Panc1 (cell line): Measurements from ENCODE around the gene CDH13. TPM values are rescaled to one million over a fixed set of nuclear protein-coding genes. Genes with fewer than 3 reads are reported as not detected.

Experiments used
- ATAC-seq: fragments of 200-7000 bp; cut with Tn5 transposase; 2 replicates; pipeline ENCODE4 v1.9.1; 2020; ENCODE audit warnings: mild to moderate bottlenecking, moderate library complexity
- BruUV-seq: library from RNA; stranded (reverse); fragments of 400-500 nt; replicated peaks from 2 replicates; lab custom pipeline; 2021; lab: Mats Ljungman, UMichigan
- CTCF ChIA-PET: fragments of 300-600 bp; sonication (Branson Sonifier 250); formaldehyde crosslinking; loops from one replicate; lab custom pipeline; 2022; ENCODE audit warnings: antibody characterized with exemption; lab: Charles Lee
- POLR2A ChIA-PET: fragments of 300-600 bp; sonication (Branson Sonifier 250); formaldehyde crosslinking; loops from one replicate; lab custom pipeline; 2022; ENCODE audit warnings: antibody characterized with exemption; lab: Charles Lee
- DNase-seq: peaks from one replicate; pipeline ENCODE4 v3.0.0-alpha.2; 2010; ENCODE audit warnings: low read depth, low spot score
- H3K27ac ChIP-seq: 2 replicates; pipeline ENCODE4 v1.5.1; 2011; ENCODE audit warnings: mild to moderate bottlenecking, low read length, inconsistent platforms
- H3K27me3 ChIP-seq: fragments of 200-500 bp; sonication (Bioruptor generic); 2 replicates; pipeline ENCODE4 v1.6.0; 2014; ENCODE audit warnings: low read length, inconsistent platforms; ENCODE audit not compliant: control insufficient read depth, insufficient read depth
- H3K36me3 ChIP-seq: fragments of 200-500 bp; sonication (Bioruptor generic); 2 replicates; pipeline ENCODE4 v1.5.1; 2014; ENCODE audit warnings: inconsistent platforms, mild to moderate bottlenecking, low read length, moderate library complexity; ENCODE audit not compliant: control insufficient read depth, insufficient read depth
- H3K4me1 ChIP-seq: 2 replicates; pipeline ENCODE4 v1.5.1; 2011; ENCODE audit warnings: inconsistent platforms, mild to moderate bottlenecking, low read length, moderate library complexity; ENCODE audit not compliant: control insufficient read depth, insufficient read depth
- H3K4me3 ChIP-seq, 2 experiments: 2 replicates each; pipeline ENCODE4 v1.5.1; 2011 to 2012; ENCODE audit warnings: low read depth in 2 of 2, low read length in 2 of 2, mild to moderate bottlenecking in 2 of 2, inconsistent platforms in 1 of 2, moderate library complexity in 1 of 2
- H3K9me3 ChIP-seq: fragments of 200-500 bp; sonication (Bioruptor generic); 2 replicates; pipeline ENCODE4 v1.5.1; 2014; ENCODE audit warnings: low read depth, mild to moderate bottlenecking, inconsistent platforms, low read length, moderate library complexity; ENCODE audit not compliant: control insufficient read depth, insufficient read depth
- CTCF ChIP-seq: fragments of 450-650 bp; IDR thresholded peaks from 2 replicates; pipeline ENCODE4 v1.5.1; 2017; ENCODE audit warnings: mild to moderate bottlenecking
- POLR2AphosphoS5 ChIP-seq: IDR thresholded peaks from 2 replicates; pipeline ENCODE4 v1.6.1; 2012; ENCODE audit warnings: mild to moderate bottlenecking, low read depth, low read length, moderate library complexity
- REST ChIP-seq, 2 experiments: IDR thresholded peaks; 2 replicates each; pipeline ENCODE4 v1.6.1; 2011 to 2012; ENCODE audit warnings: low read depth in 2 of 2, control low read depth in 1 of 2, low read length in 1 of 2, mild to moderate bottlenecking in 1 of 2, moderate library complexity in 1 of 2; ENCODE audit not compliant: insufficient read depth in 1 of 2
- SIN3A ChIP-seq: IDR thresholded peaks from 2 replicates; pipeline ENCODE4 v1.6.1; 2012; ENCODE audit warnings: low read depth, mild to moderate bottlenecking, low read length, moderate library complexity, borderline replicate concordance; ENCODE audit not compliant: insufficient read depth
- TCF7L2 ChIP-seq: IDR thresholded peaks from 2 replicates; pipeline ENCODE4 v1.6.1; 2011; ENCODE audit warnings: mild to moderate bottlenecking, low read depth, low read length, inconsistent platforms
- in situ Hi-C: cut with HindIII; loops from 2 replicates; pipeline ENCODE4 v1.10.0; 2016; ENCODE audit warnings: low sequenced_read_pairs, low pct_unique_long_range_greater_than_20kb
- intact Hi-C: fragments of 100-400 bp; cut with micrococcal nuclease; formaldehyde crosslinking; loops from one replicate; pipeline ENCODE4 v1.10.0; 2022; ENCODE audit not compliant: unreplicated experiment
- total RNA-seq: library from RNA; stranded (reverse); gene quantifications from one replicate; pipeline ENCODE4 v1.2.1, GENCODE V29; 2021; ENCODE audit not compliant: unreplicated experiment

CDH13 gene
- total RNA-seq, 1 experiment from 2014 or later: not detected

GRCh38 chr16:82874672-82875071 lies 247.9 kb downstream of the CDH13 start:
- TF ChIP-seq POLR2AphosphoS5 (no peak), TCF7L2 (no peak), CTCF (no peak), SIN3A (no peak), REST (IDR thresholded peaks at IDR 0.05; ENCODE audit: insufficient read depth in 1 of 2, low read depth in 2 of 2, low read length in 1 of 2) (no peak)
- intact Hi-C loops: no loop called here
- H3K27me3 ChIP-seq: no peaks in the 10 kb centered on the region
- H3K27ac ChIP-seq: no peak overlapping the region
- no peak for DNase-seq
- H3K9me3 ChIP-seq: no peaks in the 10 kb centered on the region
- in situ Hi-C loops: no loop called here
- BruUV-seq: no TSS peak
- H3K36me3 ChIP-seq: no peaks in the 10 kb centered on the region
- ATAC-seq: no peak
- no peak overlapping the region for H3K4me3 ChIP-seq
- H3K4me1 ChIP-seq: no peaks in the 10 kb centered on the region
- ChIA-PET CTCF (no interaction called here), POLR2A (no interaction called here)

- Histone ChIP-seq H3K9me3 (no peaks in the 10 kb centered on the region), H3K27me3 (no peaks in the 10 kb centered on the region), H3K4me3 (no peak overlapping the region), H3K27ac (no peak overlapping the region), H3K4me1 (no peaks in the 10 kb centered on the region), H3K36me3 (no peaks in the 10 kb centered on the region)
- TF ChIP-seq CTCF: no peak
- no peak for TF ChIP-seq SIN3A
- TF ChIP-seq POLR2AphosphoS5: no peak
- TF ChIP-seq REST (IDR thresholded peaks at IDR 0.05; ENCODE audit: insufficient read depth in 1 of 2, low read depth in 2 of 2, low read length in 1 of 2): no peak
- no peak for TF ChIP-seq TCF7L2
- DNase-seq (no peak), ATAC-seq (no peak)
- BruUV-seq: no TSS peak
- POLR2A ChIA-PET: no interaction called here
- in situ Hi-C loops (no loop called here), intact Hi-C loops (no loop called here)
- CTCF ChIA-PET: no interaction called here
These were observed 250.2 kb downstream of the CDH13 start for GRCh38 chr16:82876951-82877350.
